ENCODE data around the gene CNTRL.

Gene CNTRL

DNA sequence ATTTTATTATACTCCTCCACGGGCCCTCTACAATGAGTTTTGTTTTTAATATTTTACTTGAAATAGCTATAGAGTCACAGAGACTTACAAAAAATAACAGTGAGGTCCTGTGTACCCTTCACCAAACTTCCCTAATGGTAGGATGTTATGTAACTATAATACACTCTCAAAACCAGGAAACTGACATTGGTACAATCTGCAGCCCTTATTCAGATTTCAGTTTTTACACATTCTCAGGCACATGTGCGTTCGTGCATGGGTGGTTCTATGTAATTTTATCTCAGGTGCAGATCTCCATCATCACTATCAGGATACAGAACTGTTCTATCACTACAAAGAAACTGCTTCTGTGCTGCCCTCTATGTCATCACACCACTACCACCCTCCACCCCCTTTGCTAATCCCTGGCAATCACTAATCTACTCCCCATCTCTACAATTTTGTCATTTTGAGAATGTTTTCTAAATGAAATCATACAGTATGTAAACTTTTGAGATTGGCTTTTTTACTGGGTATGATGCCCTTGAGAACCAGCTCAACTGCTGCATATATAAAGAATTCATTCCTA is 110.5 kb downstream of the CNTRL start:
- DNase-seq (ENCODE audit: low read depth), result no peak
- no peak overlapping the region for H3K4me3 ChIP-seq (ENCODE audit: low read depth, low read length)
- TF ChIP-seq CTCF (IDR thresholded peaks at IDR 0.05; ENCODE audit: low read depth, low read length), result no peak
- TF ChIP-seq POLR2A (IDR thresholded peaks at IDR 0.05; ENCODE audit: extremely low read depth, insufficient read length), result no peak
- TF ChIP-seq, protein P1, sequence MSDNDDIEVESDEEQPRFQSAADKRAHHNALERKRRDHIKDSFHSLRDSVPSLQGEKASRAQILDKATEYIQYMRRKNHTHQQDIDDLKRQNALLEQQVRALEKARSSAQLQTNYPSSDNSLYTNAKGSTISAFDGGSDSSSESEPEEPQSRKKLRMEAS (IDR thresholded peaks at IDR 0.05; ENCODE audit: low read depth, low read length), result no peak

DNA sequence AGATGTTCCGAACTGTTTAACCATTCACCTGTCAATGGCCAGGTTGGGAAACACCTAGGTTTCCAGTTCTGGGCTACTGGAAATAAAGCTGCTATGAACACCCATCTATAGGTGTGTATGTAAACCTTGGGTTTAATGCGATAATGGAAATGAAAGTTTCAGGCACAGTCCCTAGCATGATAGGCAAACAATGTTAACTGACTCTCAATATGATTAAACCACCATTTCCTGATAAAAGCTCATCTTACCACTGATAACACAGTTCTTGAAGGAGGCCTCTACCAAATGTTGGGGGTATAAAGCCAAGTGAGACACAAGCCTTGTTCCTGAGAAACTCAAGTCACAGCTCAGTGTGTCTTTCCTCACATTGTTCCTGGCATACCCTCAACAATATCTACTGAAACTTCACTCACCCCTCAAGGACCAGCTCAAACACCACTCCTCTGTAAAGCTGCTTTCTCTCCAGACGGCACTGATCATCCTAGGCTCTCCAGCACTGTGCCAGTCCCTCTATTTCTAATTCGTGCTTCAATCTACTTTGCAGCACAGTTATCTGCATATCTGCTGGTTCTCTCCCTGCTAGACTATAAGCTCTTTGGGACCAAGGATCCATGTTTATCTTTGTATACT is 111.1 kb downstream of the CNTRL start:
- H3K4me3 ChIP-seq (ENCODE audit: low read depth, low read length), result no peak overlapping the region
- TF ChIP-seq MYC (IDR thresholded peaks at IDR 0.05; ENCODE audit: low read depth, low read length) (no peak), POLR2A (IDR thresholded peaks at IDR 0.05; ENCODE audit: extremely low read depth, insufficient read length) (no peak), CTCF (IDR thresholded peaks at IDR 0.05; ENCODE audit: low read depth, low read length) (no peak)
- TF ChIP-seq, protein P1 (IDR thresholded peaks at IDR 0.05; ENCODE audit: low read depth, low read length), result no peak
- DNase-seq (ENCODE audit: low read depth), result no peak

GRCh38 chr9:121187636-121188305 is 113.0 kb downstream of the CNTRL start:
- no peak overlapping the region for H3K4me3 ChIP-seq (ENCODE audit: low read depth, low read length)
- no peak for DNase-seq (ENCODE audit: low read depth)
- TF ChIP-seq, protein P1 (IDR thresholded peaks at IDR 0.05; ENCODE audit: low read depth, low read length), result no peak
- TF ChIP-seq MYC (IDR thresholded peaks at IDR 0.05; ENCODE audit: low read depth, low read length), result no peak
- no peak for TF ChIP-seq CTCF (IDR thresholded peaks at IDR 0.05; ENCODE audit: low read depth, low read length)
- no peak for TF ChIP-seq POLR2A (IDR thresholded peaks at IDR 0.05; ENCODE audit: extremely low read depth, insufficient read length)

- DNase-seq (ENCODE audit: low read depth), result no peak
- no peak overlapping the region for H3K4me3 ChIP-seq (ENCODE audit: low read depth, low read length)
- no peak for TF ChIP-seq MYC (IDR thresholded peaks at IDR 0.05; ENCODE audit: low read depth, low read length)
- TF ChIP-seq, protein P1 (IDR thresholded peaks at IDR 0.05; ENCODE audit: low read depth, low read length), result no peak
Measured at GRCh38 chr9:121189006-121189405, 114.3 kb downstream of the CNTRL start.

GRCh38 chr9:121189660-121190059 is 114.9 kb downstream of the CNTRL start:
- no peak overlapping the region for H3K4me3 ChIP-seq (ENCODE audit: low read depth, low read length)
- no peak for DNase-seq (ENCODE audit: low read depth)
- TF ChIP-seq MYC (IDR thresholded peaks at IDR 0.05; ENCODE audit: low read depth, low read length) (no peak), POLR2A (IDR thresholded peaks at IDR 0.05; ENCODE audit: extremely low read depth, insufficient read length) (no peak), CTCF (IDR thresholded peaks at IDR 0.05; ENCODE audit: low read depth, low read length) (no peak)
- TF ChIP-seq, protein P1 (IDR thresholded peaks at IDR 0.05; ENCODE audit: low read depth, low read length), result no peak

GRCh38 chr9:121191235-121191634 is 116.5 kb downstream of the CNTRL start:
- H3K4me3 ChIP-seq (ENCODE audit: low read depth, low read length), result no peak overlapping the region
- no peak for TF ChIP-seq CTCF (IDR thresholded peaks at IDR 0.05; ENCODE audit: low read depth, low read length)
- no peak for TF ChIP-seq POLR2A (IDR thresholded peaks at IDR 0.05; ENCODE audit: extremely low read depth, insufficient read length)
- TF ChIP-seq, protein P1 (IDR thresholded peaks at IDR 0.05; ENCODE audit: low read depth, low read length), result no peak
- TF ChIP-seq MYC (IDR thresholded peaks at IDR 0.05; ENCODE audit: low read depth, low read length), result no peak

More at GRCh38 chr9:121191235-121191634, 116.5 kb downstream of the CNTRL start:
- DNase-seq (ENCODE audit: low read depth), result no peak

All from NB4 (cell line).